NCI-H345 treated with DMSO at 0.1 percent for 48 hours (cell line): ENCODE measurements around the gene IFIT1B.
"Not testable (repeated sequence)": the region's sequence is repeated elsewhere in the genome, so short reads cannot be mapped to it uniquely, and the experiment has no call there.

Experiments
- DNase-seq: peaks from one replicate; lab custom pipeline; 2025; ENCODE audit not compliant: unreplicated experiment; lab: John Stamatoyannopoulos, UW

The IFIT1B gene

DNA sequence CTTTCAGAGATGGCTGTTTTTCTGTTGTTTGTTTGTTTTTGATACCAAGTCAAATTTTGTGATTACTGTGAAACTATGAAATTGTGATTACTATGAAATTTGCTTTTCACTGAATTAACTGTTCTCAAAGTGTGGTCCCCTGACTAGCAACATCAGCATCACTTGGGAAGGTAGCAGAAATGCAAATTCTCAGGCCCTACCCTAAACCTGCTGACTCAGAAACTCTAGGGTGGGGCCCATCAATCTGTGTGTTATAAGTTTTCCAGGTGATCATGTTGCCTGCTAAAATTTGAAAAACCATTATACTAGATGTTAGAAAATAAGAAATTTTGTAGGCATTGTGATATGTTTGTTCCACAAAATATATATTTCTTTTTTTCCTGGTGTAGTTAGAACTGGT lies 1.2 kb downstream of the IFIT1B start:
- no peak for DNase-seq

DNA sequence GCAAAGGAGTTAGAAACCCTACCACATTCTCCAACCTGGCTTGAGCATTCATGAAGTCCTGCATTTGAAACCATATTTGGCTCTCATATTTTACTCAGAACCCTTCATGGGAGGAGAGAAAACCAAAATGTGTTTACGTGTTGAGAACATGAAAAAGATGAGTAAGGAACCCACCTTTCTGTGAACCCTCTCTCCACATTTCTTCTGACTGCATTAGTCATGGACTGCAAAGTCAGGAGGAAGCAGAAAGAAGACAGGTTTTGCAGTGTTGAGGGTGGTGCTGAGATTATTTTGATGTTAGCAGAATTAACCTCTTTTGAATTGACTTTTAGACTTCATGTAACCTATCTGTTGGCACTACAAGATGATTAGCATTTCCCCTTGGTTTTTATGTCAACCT lies 4.9 kb downstream of the IFIT1B start:
- no peak for DNase-seq

GRCh38 chr10:89384474-89385340 lies 6.9 kb downstream of the IFIT1B start:
- no peak for DNase-seq

GRCh38 chr10:89388806-89389205 lies 10.9 kb downstream of the IFIT1B start:
- DNase-seq = no peak

DNA sequence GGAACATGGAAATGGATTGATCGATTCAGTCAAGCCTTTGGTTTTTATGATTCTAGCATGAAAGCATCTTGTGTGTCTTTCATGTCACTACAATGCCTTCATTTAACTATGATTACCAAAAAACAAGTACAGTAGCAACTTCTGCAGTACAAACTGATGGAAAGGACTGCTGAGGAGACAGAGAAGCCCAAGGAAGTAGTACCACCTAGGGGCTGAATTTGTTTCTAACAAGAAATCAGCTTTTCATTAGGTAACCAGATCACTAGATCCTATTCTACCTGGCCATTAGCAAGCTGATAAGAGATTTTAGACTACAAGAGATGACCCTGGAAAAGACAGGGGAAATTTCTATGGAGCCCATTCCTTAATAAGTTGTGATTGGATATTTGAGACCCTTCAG lies 11.4 kb downstream of the IFIT1B start:
- no peak for DNase-seq

DNA sequence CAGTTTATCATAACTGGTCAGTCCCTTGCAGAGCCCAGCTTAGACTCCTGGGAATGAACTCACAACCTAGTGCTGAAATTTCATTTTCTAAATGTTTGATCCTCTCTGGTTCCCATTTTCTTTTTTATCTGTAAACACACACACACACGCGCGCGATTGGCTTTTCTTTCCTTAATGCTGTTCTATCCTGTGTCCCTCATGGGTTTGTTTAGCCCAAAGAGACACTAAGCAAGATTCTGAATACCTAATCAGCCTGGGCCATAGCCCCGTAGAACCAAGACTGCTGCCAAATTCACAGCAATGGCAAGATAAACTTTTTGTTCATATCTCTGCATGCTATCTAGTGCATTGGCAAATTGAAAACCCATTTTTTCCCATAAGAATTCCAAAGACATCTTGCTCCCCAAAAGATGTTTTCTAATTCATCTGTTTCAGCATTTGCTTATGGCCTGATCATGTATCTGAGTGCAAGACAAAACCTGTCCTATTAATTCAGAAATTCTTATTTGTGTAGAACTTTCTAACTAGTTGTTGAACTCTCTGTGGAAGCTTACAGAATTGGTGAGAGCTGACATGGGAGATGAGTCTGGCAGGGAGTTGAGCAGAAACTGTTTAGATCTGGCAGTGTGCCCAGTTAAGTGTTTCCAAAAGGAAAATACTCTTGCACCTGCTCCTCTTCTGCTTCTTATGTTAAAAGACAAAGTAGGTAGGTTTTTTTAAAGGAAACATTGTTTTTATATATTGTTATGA lies 12.8 kb downstream of the IFIT1B start:
- DNase-seq = peak; percentile 44

- DNase-seq = not testable (repeated sequence)
Observed at GRCh38 chr10:89391226-89391576, 13.3 kb downstream of the IFIT1B start.

DNA sequence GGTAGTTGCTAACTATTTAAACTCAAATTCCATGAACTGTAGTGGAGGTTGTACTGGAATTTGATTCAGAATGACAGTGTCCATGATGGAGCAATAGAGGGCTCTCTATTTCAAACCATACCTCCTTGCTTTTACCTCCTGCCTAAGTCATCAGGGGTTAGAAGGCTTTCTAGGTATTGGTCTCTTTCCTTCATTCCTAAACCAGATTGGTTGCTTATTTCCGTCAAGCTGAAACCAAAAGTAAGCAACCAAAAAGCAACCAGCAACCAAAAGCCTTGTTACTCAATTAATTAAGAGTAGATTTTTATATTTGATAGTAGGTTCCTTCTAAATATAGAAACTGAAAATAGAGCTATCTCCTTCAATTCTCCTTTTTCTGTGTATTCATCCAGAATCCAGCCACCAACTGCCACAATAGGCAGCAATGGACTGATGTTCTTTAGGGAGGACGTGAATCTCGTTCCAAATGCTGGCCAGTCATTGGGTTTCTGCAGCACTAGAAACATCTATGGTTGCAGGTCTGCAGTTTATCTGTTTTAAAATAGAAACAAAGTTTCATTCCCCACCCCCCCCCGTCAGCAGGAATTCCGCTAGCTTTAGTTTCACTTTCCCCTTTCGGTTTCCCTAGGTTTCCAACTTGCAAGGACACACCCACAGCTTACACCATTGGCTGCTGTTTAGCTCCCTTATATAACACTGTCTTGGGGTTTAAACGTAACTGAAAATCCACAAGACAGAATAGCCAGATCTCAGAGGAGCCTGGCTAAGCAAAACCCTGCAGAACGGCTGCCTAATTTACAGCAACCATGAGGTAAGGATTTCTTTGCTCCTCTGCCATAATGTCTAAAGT lies 14.3 kb downstream of the IFIT1B start, which contains the start of gene IFIT1:
TSS of gene IFIT1 (plus strand) at position 717 of the 850 bp plus-strand sequence. CDS start at position 807, 90 bp downstream.
- peak; percentile 37 for DNase-seq

- no peak for DNase-seq
Observed at GRCh38 chr10:89392974-89393373, 15.1 kb downstream of the IFIT1B start.

DNA sequence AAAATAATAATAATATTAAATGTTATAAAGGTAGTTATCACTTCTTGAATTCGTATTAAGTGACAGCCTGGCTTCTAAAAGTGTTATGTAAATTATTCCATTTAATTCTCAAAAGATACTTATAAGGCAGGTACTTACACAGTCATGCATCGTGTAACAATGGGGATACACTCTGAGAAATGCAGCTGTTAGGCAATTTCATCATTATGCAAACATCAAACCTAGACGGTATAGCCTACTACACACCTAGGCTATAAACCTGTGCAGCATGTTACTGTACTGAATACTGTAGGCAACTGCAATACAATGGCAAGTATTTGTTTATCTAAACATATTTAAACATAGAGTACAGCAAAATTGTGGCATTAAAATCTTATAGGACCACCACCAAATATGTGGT lies 16.0 kb downstream of the IFIT1B start:
- DNase-seq = no peak

- no peak for DNase-seq
Observed at GRCh38 chr10:89395141-89395540, 17.3 kb downstream of the IFIT1B start.

DNA sequence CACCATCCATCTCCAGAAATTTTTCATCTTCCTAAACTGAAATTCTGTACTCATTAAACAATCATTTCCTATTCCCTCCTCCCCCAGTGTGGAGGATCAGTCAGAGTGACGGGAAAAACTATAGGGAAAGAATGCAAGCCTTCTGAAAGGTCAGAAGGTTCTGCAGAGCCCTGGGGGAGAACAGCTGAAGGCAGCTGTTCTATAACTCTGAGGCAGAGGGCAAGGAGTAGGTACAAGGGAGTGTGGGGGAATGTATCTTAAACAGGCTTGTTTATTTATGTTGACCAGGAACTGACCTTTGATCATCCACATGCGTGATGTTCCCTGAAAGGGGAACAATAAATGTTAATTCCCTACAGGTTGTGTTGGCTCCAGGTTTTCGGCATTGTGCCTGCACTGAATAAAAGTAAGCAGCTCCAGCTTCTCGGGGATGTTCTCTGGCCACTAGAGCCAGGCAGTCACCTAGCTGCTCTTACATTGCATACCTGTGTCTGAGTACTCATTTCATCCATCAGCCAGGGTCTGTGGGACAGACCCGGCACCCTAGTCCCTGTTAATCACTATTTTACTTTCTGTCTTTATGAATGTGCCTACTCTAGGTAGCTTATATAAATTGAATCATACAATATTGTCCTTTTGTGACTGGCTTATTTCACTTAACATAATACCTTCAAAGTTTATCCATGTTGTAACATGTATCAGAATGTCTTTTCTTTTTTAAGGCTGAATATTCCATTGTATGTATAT lies 20.3 kb downstream of the IFIT1B start:
- DNase-seq = no peak

- no peak for DNase-seq
Observed at GRCh38 chr10:89399956-89400355, 22.1 kb downstream of the IFIT1B start.

GRCh38 chr10:89403043-89403442 lies 25.2 kb downstream of the IFIT1B start:
- no peak for DNase-seq

- DNase-seq = no peak
Observed at GRCh38 chr10:89404104-89405047, 26.5 kb downstream of the IFIT1B start.

DNA sequence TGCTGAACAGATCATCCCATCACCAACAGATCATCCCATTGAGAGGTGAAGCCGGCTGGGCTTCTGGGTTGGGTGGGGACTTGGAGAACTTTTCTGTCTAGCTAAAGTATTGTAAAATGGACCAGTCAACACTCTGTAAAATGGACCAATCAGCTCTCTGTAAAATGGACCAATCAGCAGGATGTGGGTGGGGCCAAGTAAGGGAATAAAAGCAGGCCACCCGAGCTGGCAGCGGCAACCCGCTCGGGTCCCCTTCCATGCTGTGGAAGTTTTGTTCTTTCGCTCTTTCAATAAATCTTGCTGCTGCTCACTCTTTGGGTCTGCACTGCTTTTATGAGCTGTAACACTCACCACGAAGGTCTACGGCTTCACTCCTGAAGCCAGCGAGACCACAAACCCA lies 28.3 kb downstream of the IFIT1B start:
- DNase-seq = not testable (repeated sequence)

- DNase-seq = not testable (repeated sequence)
Observed at GRCh38 chr10:89407792-89408191, 29.9 kb downstream of the IFIT1B start.

- DNase-seq = not testable (repeated sequence)
Observed at GRCh38 chr10:89409282-89409681, 31.4 kb downstream of the IFIT1B start.

DNA sequence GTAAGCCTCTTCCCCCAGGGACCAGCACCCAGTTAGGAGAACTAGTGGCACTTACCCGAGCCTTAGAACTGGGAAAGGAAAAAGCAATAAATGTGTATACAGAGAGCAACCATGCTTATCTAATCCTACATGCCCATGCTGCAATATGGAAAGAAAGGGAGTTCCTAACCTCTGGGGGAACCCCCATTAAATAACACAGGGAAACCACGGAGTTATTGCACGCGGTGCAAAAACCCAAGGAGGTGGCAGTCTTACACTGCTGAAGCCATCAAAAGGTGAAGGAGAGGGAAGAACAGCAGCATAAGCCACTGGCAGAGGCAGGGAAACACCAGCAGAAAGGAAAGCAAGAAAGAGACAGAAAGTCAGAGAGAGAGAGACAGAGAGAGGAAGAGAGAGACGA lies 32.7 kb downstream of the IFIT1B start:
- DNase-seq = not testable (repeated sequence)
